WTC11 (cell line): ENCODE results near the gene NHERF2.

Experiments
- ATF2 ChIP-seq: sonication (generic); formaldehyde crosslinking; IDR thresholded peaks from 2 replicates; pipeline ENCODE4 v1.8.1; 2022; ENCODE audit warnings: low read depth, missing genetic modification reagents, borderline replicate concordance
- ATF3 ChIP-seq: sonication (generic); formaldehyde crosslinking; conservative IDR thresholded peaks from 2 replicates; pipeline ENCODE4 v1.8.1; 2022; ENCODE audit warnings: mild to moderate bottlenecking, missing genetic modification reagents
- CTCF ChIP-seq: fragments of 200-600 bp; IDR thresholded peaks from 2 replicates; pipeline ENCODE4 v1.8.0; 2022; ENCODE audit warnings: antibody characterized with exemption
- FOXK1 ChIP-seq: sonication (generic); formaldehyde crosslinking; IDR thresholded peaks from 2 replicates; pipeline ENCODE4 v1.8.0; 2022; ENCODE audit warnings: mild to moderate bottlenecking, moderate library complexity, missing genetic modification reagents
- JUN ChIP-seq: sonication (generic); formaldehyde crosslinking; IDR thresholded peaks from 2 replicates; pipeline ENCODE4 v1.8.0; 2023; ENCODE audit warnings: mild to moderate bottlenecking, missing genetic modification reagents
- NFE2L1 ChIP-seq: sonication (generic); formaldehyde crosslinking; IDR thresholded peaks from 2 replicates; pipeline ENCODE4 v1.8.1; 2023; ENCODE audit warnings: missing genetic modification reagents
- NR1H2 ChIP-seq: sonication (generic); formaldehyde crosslinking; IDR thresholded peaks from 2 replicates; pipeline ENCODE4 v1.9.0; 2021; ENCODE audit warnings: mild to moderate bottlenecking, moderate library complexity, missing genetic modification reagents
- PRDM15 ChIP-seq: sonication (generic); formaldehyde crosslinking; IDR thresholded peaks from 2 replicates; pipeline ENCODE4 v1.8.0; 2022; ENCODE audit warnings: missing genetic modification reagents
- PREB ChIP-seq: sonication (generic); formaldehyde crosslinking; IDR thresholded peaks from 2 replicates; pipeline ENCODE4 v1.8.1; 2022; ENCODE audit warnings: mild to moderate bottlenecking, missing genetic modification reagents, moderate library complexity, borderline replicate concordance
- SMAD3 ChIP-seq: sonication (generic); formaldehyde crosslinking; IDR thresholded peaks from 2 replicates; pipeline ENCODE4 v1.8.0; 2022; ENCODE audit warnings: missing genetic modification reagents, mild to moderate bottlenecking, borderline replicate concordance
- TCF7 ChIP-seq: sonication (generic); formaldehyde crosslinking; IDR thresholded peaks from 2 replicates; pipeline ENCODE4 v1.8.0; 2022; ENCODE audit warnings: mild to moderate bottlenecking, low read depth, missing genetic modification reagents, moderate library complexity
- ZNF121 ChIP-seq: sonication (generic); formaldehyde crosslinking; IDR thresholded peaks from 2 replicates; pipeline ENCODE4 v1.8.0; 2023; ENCODE audit warnings: missing genetic modification reagents
- ZNF263 ChIP-seq: sonication (generic); formaldehyde crosslinking; IDR thresholded peaks from 2 replicates; pipeline ENCODE4 v1.8.1; 2022; ENCODE audit warnings: low read depth, mild to moderate bottlenecking, moderate library complexity, missing genetic modification reagents
- ZNF423 ChIP-seq: fragments of 250-450 bp; sonication (Bioruptor Pico); IDR thresholded peaks from 2 replicates; pipeline ENCODE4 v2.1.2; 2022; ENCODE audit warnings: mild to moderate bottlenecking, moderate library complexity

- TF ChIP-seq NR1H2: no peak
- no peak for TF ChIP-seq ZNF121 (CRISPR knock-in tag)
- TF ChIP-seq CTCF: no peak
- no peak for TF ChIP-seq PREB (CRISPR knock-in tag)
- no peak for TF ChIP-seq ZNF263 (CRISPR knock-in tag)
- no peak for TF ChIP-seq TCF7 (CRISPR knock-in tag)
- no peak for TF ChIP-seq ATF3
- no peak for TF ChIP-seq JUN (CRISPR knock-in tag)
- TF ChIP-seq NFE2L1 (CRISPR knock-in tag): no peak
- no peak for TF ChIP-seq PRDM15 (CRISPR knock-in tag)
- no peak for TF ChIP-seq ATF2
- no peak for TF ChIP-seq SMAD3 (CRISPR knock-in tag)
- TF ChIP-seq FOXK1 (CRISPR knock-in tag): no peak
- no peak for TF ChIP-seq ZNF423 (CRISPR knock-in tag)
Measured at GRCh38 chr16:2064368-2064945, 37.8 kb downstream of the NHERF2 start.
